ENCODE measurements around the gene MT1G. TPM values are rescaled to one million over a fixed set of nuclear protein-coding genes. Genes with fewer than 3 reads are reported as not detected.

The MT1G gene
- total RNA-seq, 1 experiment from 2014 or later = 2.2 TPM

- peaks cover 13% of the 10 kb centered on the region for H3K4me1 ChIP-seq (ENCODE audit: control insufficient read depth, insufficient read depth, low read length)
- no TSS peak for BruUV-seq (replicated peaks)
- H3K27ac ChIP-seq (ENCODE audit: low read length) = peak overlapping the region; percentile 89
- POLR2A ChIA-PET = interaction anchor here (0.7 to 1.2 kb wide), 2 partner anchors 19 to 42 kb away, joined by 3 read pairs; partner anchors contain the start of gene MT2A
- in situ Hi-C loops (cut with HindIII; ENCODE audit: low pct_unique_long_range_greater_than_20kb, low sequenced_read_pairs) = no loop called here
- CTCF ChIA-PET = interaction anchor here (0.6 to 1.3 kb wide), 2 partner anchors 15 to 23 kb away, joined by 3 read pairs; no protein-coding TSS in a partner anchor
- intact Hi-C loops (cut with micrococcal nuclease; ENCODE audit: unreplicated experiment) = no loop called here
- no peaks in the 10 kb centered on the region for H3K27me3 ChIP-seq (ENCODE audit: control insufficient read depth, insufficient read depth, low read length)
- no peak for DNase-seq (ENCODE audit: low read depth, low spot score)
- 0 out of 2 replicates have a peak, but pooled peaks have one; percentile 6 for ATAC-seq
- H3K4me3 ChIP-seq (ENCODE audit: low read depth in 2 of 2, low read length in 2 of 2) = peak overlapping the region; percentile 57 to 72
- no peaks in the 10 kb centered on the region for H3K9me3 ChIP-seq (ENCODE audit: control insufficient read depth, insufficient read depth, low read depth, low read length)
- TF ChIP-seq CTCF (IDR thresholded peaks at IDR 0.05) = no peak
- TF ChIP-seq REST (IDR thresholded peaks at IDR 0.05; ENCODE audit: insufficient read depth in 1 of 2, low read depth in 2 of 2, low read length in 1 of 2) = no peak
- no peak for TF ChIP-seq TCF7L2 (IDR thresholded peaks at IDR 0.05; ENCODE audit: low read depth, low read length)
- no peak for TF ChIP-seq POLR2AphosphoS5 (IDR thresholded peaks at IDR 0.05; ENCODE audit: low read depth, low read length)
- TF ChIP-seq SIN3A (IDR thresholded peaks at IDR 0.05; ENCODE audit: borderline replicate concordance, insufficient read depth, low read depth, low read length) = no peak
- H3K36me3 ChIP-seq (ENCODE audit: control insufficient read depth, insufficient read depth, low read length) = no peaks in the 10 kb centered on the region; the same call in 1 of the 2 replicates
Observed at GRCh38 chr16:56626685-56627084, 41.2 kb downstream of the MT1G start.

- POLR2A ChIA-PET = interaction anchor here (0.7 to 1.0 kb wide), 3 partner anchors 17 to 43 kb away, joined by 3 to 4 read pairs (median 3); no protein-coding TSS in a partner anchor
- BruUV-seq (replicated peaks) = TSS peak; percentile 99
Observed at GRCh38 chr16:56625943-56626654, 41.8 kb downstream of the MT1G start.

More at GRCh38 chr16:56625943-56626654, 41.8 kb downstream of the MT1G start:
- TF ChIP-seq REST (IDR thresholded peaks at IDR 0.05; ENCODE audit: insufficient read depth in 1 of 2, low read depth in 2 of 2, low read length in 1 of 2) = 0 out of 4 replicates have a peak, but pooled peaks of 1 of the 2 experiments have one; percentile 11
- TF ChIP-seq POLR2AphosphoS5 (IDR thresholded peaks at IDR 0.05; ENCODE audit: low read depth, low read length) = no peak
- intact Hi-C loops (cut with micrococcal nuclease; ENCODE audit: unreplicated experiment) = no loop called here
- ATAC-seq (peak; percentile 57), DNase-seq (ENCODE audit: low read depth, low spot score) (no peak)
- Histone ChIP-seq H3K36me3 (ENCODE audit: control insufficient read depth, insufficient read depth, low read length) (no peaks in the 10 kb centered on the region; the same call in 1 of the 2 replicates), H3K4me3 (ENCODE audit: low read depth in 2 of 2, low read length in 2 of 2) (peak overlapping the region; percentile 57 to 72), H3K27ac (ENCODE audit: low read length) (peak overlapping the region; percentile 89), H3K27me3 (ENCODE audit: control insufficient read depth, insufficient read depth, low read length) (no peaks in the 10 kb centered on the region), H3K9me3 (ENCODE audit: control insufficient read depth, insufficient read depth, low read depth, low read length) (no peaks in the 10 kb centered on the region), H3K4me1 (ENCODE audit: control insufficient read depth, insufficient read depth, low read length) (peaks cover 17% of the 10 kb centered on the region)
- CTCF ChIA-PET = interaction anchor here (0.6 to 1.3 kb wide), 4 partner anchors 17 to 31 kb away, joined by 3 read pairs; partner anchors contain the start of gene MT2A
- in situ Hi-C loops (cut with HindIII; ENCODE audit: low pct_unique_long_range_greater_than_20kb, low sequenced_read_pairs) = no loop called here

Measured in Panc1 (cell line).